Neuron (in vitro differentiated cells): Measurements from ENCODE around the gene ATG7.
"Not testable (repeated sequence)": the region's sequence is repeated elsewhere in the genome, so short reads cannot be mapped to it uniquely, and the experiment has no call there.

ENCODE experiments used
- H2AFZ ChIP-seq: one replicate; pipeline ENCODE4 v1.6.1; 2013; ENCODE audit warnings: low read depth, mild to moderate bottlenecking, inconsistent platforms, low read length, moderate library complexity
- H3K27me3 ChIP-seq: one replicate; pipeline ENCODE4 v1.6.1; 2013; ENCODE audit warnings: low read length; ENCODE audit not compliant: insufficient read depth
- H3K36me3 ChIP-seq: one replicate; pipeline ENCODE4 v1.6.1; 2013; ENCODE audit warnings: low read length; ENCODE audit not compliant: insufficient read depth
- H3K4me1 ChIP-seq: one replicate; pipeline ENCODE4 v1.6.1; 2013; ENCODE audit warnings: low read length; ENCODE audit not compliant: insufficient read depth
- H3K4me3 ChIP-seq: 2 replicates; pipeline ENCODE4 v1.5.1; 2013; ENCODE audit warnings: mild to moderate bottlenecking, low read length, moderate library complexity
- H3K9me3 ChIP-seq: one replicate; pipeline ENCODE4 v1.6.1; 2013; ENCODE audit warnings: low read length

The ATG7 gene

DNA sequence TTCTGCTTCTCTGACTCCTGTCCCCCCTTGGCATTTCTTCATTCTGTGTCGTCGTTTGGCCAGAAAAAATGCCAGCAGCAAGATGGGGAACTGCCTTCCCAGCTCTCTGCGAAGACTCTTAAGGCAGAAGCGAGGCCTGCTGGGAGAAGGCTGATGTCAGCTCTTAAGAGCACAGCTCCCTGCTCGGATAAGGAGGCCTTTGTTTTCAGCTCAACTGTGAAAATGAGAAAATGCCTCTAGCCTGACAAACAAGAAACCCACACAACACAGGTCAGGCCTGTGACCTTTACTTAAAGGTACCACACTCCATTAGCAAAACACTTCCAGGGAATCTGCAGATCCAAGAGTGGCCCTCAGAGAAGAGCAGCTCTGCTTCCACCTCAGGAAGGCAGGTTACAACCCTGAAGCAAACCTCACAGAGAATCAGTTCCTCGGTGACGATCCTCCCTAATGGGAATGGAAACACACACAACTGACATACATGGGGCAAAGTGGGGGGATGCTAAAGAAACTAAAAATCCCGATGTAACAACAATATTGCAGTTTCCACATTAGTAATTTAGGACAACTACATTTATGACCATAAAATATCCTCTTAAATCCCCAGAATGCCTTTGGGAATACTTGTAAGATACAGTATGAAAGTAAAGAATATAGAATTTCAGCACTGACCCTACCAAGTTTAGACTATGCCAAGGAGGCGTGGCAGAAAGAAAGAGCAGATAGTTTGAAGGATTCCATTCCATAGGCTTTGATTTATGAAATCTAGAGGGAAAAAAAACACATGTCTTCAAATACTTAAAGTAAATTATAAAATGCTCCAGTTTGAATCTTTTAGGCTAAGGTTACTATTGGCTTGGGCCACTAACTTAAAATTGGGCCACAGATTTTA is 319.4 kb downstream of the ATG7 start:
- Histone ChIP-seq H3K4me1 (peaks cover 49% of the 10 kb centered on the region), H2AFZ (no peak overlapping the region), H3K27me3 (no peaks in the 10 kb centered on the region), H3K36me3 (peaks cover 11% of the 10 kb centered on the region), H3K4me3 (peak overlapping the region; percentile 24), H3K9me3 (peaks cover 2% of the 10 kb centered on the region)

DNA sequence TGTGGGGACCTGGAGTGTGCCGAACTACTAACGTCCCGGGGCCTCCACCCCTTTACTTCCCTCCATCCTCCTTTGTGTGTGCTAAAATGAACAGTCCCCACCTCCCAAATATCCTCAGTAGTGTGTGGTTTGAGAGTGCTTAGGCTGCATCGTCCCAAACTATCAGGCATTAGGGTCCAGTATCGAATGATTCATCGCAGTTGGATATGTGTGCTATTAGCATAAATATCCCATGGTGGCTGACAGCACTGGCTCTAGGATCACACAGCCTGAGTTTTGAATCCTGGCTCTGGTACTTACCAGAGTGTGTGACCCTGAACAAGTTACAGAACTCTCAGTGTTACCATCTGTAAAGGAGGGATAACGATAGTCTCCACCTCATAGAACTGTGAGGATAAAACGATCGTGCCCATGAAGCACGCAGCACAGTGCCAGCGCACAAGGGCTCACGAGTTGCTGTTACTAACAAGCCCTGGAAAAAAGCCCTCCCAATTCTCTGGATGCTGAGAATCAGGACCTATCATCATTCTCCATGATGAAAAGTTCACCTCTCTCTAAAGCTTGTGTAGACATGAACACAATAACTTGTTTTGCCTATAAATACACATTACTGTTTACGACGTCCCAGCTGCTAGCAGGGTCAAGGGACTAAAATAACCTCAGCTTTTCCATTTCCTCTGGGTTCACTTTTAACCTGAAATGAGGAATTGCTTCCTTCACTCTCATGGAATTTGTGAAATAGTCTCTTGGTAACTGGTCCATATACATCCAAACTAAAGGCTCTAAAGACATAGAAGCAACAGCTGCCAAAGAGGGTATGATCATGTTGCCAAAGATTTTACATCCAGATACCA is 320.5 kb downstream of the ATG7 start:
- peaks cover 49% of the 10 kb centered on the region for H3K4me1 ChIP-seq
- no peaks in the 10 kb centered on the region for H3K27me3 ChIP-seq
- H2AFZ ChIP-seq = no peak overlapping the region
- H3K9me3 ChIP-seq = peaks cover 1% of the 10 kb centered on the region
- no peak overlapping the region for H3K4me3 ChIP-seq
- peaks cover 6% of the 10 kb centered on the region for H3K36me3 ChIP-seq

DNA sequence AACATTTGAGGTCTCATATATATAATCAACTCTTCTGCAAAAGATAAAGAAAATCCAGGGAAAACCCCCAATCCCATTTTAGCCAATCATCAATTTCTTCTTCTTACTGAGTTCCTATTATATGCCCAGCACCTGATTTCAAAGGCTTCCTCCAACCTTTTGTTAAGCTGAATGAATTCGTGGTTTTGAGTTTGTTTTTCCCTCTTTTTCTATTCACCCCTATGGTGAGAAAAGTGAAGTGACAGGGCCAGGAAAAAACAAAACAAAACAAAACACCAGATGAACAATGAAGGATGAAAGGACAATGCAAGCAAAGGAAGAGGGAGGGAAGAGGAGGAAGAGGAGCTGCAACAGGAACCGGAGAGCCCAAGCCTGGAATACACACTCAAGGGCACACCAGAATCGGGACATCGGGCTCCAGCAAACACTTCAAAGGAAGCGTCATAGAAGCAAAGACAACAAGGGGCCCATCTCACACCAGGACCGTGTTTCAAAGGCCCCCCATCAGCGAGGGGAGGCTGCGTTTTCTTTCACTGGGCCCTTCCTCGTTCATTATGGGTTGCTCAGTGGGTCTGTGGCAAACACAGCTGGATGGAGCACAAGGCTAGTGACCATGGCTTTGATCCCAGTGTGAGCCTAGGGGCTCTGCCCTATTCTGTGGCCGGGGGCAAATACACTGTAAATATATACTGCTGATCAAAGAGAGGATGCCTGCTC is 321.3 kb downstream of the ATG7 start:
- Histone ChIP-seq H3K4me1 (peaks cover 49% of the 10 kb centered on the region), H2AFZ (no peak overlapping the region), H3K36me3 (peaks cover 3% of the 10 kb centered on the region), H3K27me3 (no peaks in the 10 kb centered on the region), H3K9me3 (no peaks in the 10 kb centered on the region), H3K4me3 (no peak overlapping the region)

- not testable (repeated sequence) for H2AFZ ChIP-seq, H3K27me3 ChIP-seq, H3K9me3 ChIP-seq, H3K4me3 ChIP-seq, H3K36me3 ChIP-seq
- H3K4me1 ChIP-seq = peaks cover 45% of the 10 kb centered on the region
These were observed 322.8 kb downstream of the ATG7 start for GRCh38 chr3:11595024-11595423.

GRCh38 chr3:11596387-11596786 is 324.2 kb downstream of the ATG7 start:
- H2AFZ ChIP-seq = no peak overlapping the region
- peaks cover 43% of the 10 kb centered on the region for H3K4me1 ChIP-seq
- no peaks in the 10 kb centered on the region for H3K9me3 ChIP-seq
- peaks cover 21% of the 10 kb centered on the region for H3K36me3 ChIP-seq
- H3K4me3 ChIP-seq = no peak overlapping the region
- H3K27me3 ChIP-seq = no peaks in the 10 kb centered on the region

- Histone ChIP-seq H2AFZ (no peak overlapping the region), H3K27me3 (no peaks in the 10 kb centered on the region), H3K9me3 (no peaks in the 10 kb centered on the region), H3K4me3 (no peak overlapping the region), H3K36me3 (peaks cover 25% of the 10 kb centered on the region), H3K4me1 (peaks cover 33% of the 10 kb centered on the region)
These were observed 328.5 kb downstream of the ATG7 start for GRCh38 chr3:11600501-11601282.

DNA sequence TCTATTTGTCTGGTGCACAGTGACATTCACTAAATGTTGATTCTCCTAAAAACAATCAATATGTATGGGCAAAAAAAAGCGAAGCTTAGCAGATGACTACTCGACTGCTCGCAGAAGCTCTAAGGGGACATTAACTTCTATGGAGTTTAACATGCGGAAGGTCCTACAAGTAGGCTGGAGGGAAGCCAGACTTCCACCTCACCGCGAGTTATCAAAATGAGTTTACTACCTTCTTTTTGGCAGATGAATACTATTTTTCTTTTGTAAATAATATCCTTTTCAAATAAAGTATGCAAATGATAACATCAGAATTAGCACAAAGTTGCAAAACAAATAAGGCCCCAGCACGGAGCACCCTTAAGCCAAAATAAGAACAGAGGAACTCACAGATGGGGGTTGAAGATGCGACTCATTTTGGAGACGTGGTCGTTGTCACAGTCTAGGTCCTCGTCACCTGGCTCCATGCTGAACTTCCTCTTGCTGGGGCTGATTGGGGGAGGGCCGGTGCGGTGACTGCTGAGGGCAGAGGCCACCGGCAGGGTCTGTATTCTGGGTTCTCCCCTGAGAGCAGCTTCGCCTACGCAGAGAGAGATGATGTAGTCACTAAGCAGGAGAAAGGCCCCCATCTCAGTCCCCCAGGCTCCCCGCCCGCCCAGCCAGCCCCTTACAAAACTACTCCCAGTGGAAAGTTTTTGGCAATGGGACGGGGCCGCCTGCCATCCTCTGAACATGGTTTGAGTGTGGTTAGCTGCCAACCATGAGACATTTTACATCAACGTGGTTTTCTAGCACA is 329.4 kb downstream of the ATG7 start:
- no peaks in the 10 kb centered on the region for H3K27me3 ChIP-seq
- H2AFZ ChIP-seq = no peak overlapping the region
- H3K4me1 ChIP-seq = peaks cover 33% of the 10 kb centered on the region
- no peaks in the 10 kb centered on the region for H3K9me3 ChIP-seq
- no peak overlapping the region for H3K4me3 ChIP-seq
- peaks cover 25% of the 10 kb centered on the region for H3K36me3 ChIP-seq

DNA sequence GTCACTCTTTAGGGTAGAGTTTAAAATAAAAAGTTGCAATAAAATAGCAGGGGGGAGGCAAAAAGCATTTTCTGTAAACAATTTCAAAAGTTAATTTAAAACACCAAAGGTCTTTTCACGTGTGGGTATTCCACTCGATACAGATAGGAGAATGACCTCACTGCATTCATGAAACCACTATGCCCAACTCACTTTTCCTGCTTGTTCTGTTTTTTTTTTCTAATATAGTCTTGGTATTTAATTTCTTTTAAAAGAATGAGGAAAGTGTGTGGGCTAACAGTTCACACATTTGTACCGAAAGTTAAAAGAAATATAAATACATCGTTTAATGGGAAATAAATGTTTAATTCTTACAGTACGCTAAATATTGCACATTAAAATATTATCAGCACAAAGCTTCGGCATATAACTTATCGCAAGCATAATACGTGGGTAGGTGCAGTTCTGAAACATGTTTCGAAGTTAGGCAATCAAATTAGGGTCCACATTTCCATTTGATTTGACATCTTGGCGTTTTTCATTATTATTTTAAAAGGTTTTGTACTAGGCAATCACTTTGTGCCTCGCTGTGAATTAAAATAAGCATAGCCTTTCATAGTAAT is 330.1 kb downstream of the ATG7 start:
- Histone ChIP-seq H3K4me3 (no peak overlapping the region), H3K4me1 (peaks cover 33% of the 10 kb centered on the region), H3K27me3 (no peaks in the 10 kb centered on the region), H3K36me3 (peaks cover 23% of the 10 kb centered on the region), H3K9me3 (no peaks in the 10 kb centered on the region), H2AFZ (no peak overlapping the region)

GRCh38 chr3:11602886-11603527 is 330.8 kb downstream of the ATG7 start:
- Histone ChIP-seq H3K27me3 (no peaks in the 10 kb centered on the region), H3K4me1 (peaks cover 36% of the 10 kb centered on the region), H3K9me3 (no peaks in the 10 kb centered on the region), H3K4me3 (no peak overlapping the region), H3K36me3 (peaks cover 23% of the 10 kb centered on the region), H2AFZ (no peak overlapping the region)

- Histone ChIP-seq H3K4me3 (no peak overlapping the region), H3K36me3 (peaks cover 23% of the 10 kb centered on the region)
These were observed 331.4 kb downstream of the ATG7 start for GRCh38 chr3:11603628-11604027.

DNA sequence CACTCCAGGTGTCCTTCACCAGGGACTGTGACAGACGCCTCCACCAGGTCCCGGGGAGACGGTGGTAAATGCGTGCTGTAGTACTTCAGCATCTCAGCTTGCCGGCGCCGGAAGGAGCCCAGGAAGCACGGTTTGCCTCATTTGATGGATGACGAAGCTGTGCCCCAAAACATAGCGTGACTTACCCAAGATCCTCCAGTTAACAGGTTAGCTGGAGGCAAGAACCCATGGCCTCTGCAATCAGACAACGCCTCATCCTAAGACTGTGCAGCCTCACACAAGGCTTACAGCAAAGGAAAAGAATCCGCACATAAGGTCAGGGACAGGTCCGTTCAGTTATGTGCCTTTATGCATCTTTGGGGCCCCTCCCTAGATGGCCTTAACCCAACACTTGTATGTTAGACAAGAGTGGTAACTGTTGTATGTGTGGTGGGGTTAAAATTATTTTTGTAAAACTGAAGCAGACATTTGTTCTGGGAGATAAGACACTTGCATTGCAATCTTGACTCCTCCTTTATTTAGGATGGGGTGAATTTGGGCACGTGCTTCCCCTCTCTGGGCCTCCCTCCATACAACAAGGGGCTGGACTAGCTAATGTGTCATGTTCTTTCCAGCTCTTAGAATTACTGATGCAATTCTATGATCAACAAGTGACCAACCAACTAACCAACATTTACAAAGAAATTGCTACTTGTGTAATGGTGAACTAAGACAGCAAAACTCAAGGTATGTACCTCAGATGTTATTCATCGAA is 332.1 kb downstream of the ATG7 start:
- peaks cover 39% of the 10 kb centered on the region for H3K4me1 ChIP-seq
- H3K27me3 ChIP-seq = no peaks in the 10 kb centered on the region
- H2AFZ ChIP-seq = no peak overlapping the region
- H3K4me3 ChIP-seq = no peak overlapping the region
- H3K36me3 ChIP-seq = peaks cover 19% of the 10 kb centered on the region
- no peaks in the 10 kb centered on the region for H3K9me3 ChIP-seq

More at GRCh38 chr3:11603628-11604027, 331.4 kb downstream of the ATG7 start:
- H2AFZ ChIP-seq = no peak overlapping the region
- H3K27me3 ChIP-seq = no peaks in the 10 kb centered on the region
- peaks cover 39% of the 10 kb centered on the region for H3K4me1 ChIP-seq
- H3K9me3 ChIP-seq = no peaks in the 10 kb centered on the region
